ENCODE measurements around the gene UBFD1.
"Not testable (repeated sequence)": the region's sequence is repeated elsewhere in the genome, so short reads cannot be mapped to it uniquely, and the experiment has no call there.

UBFD1 gene

GRCh38 chr16:23610905-23611304 lies 53.4 kb downstream of the UBFD1 start:
- DNase-seq = not testable (repeated sequence)

GRCh38 chr16:23611936-23612335 lies 54.4 kb downstream of the UBFD1 start:
- no peak for DNase-seq

GRCh38 chr16:23615805-23616204 lies 58.3 kb downstream of the UBFD1 start:
- DNase-seq = no peak
